HEK293T (cell line): ENCODE data around the gene DRD2.

Source experiments
- CTCF ChIA-PET: fragments of 350-600 bp; formaldehyde crosslinking; extraction: SDS; loops from one replicate; lab custom pipeline; 2021; ENCODE audit warnings: antibody characterized with exemption, inconsistent platforms; lab: Yijun Ruan, JAX
- POLR2A ChIA-PET: fragments of 350-600 bp; formaldehyde crosslinking; extraction: SDS; loops from one replicate; lab custom pipeline; 2020; ENCODE audit warnings: antibody characterized with exemption, inconsistent platforms; lab: Yijun Ruan, JAX
- DNase-seq: peaks from one replicate; pipeline ENCODE4 v3.0.0; 2012; ENCODE audit warnings: mixed read lengths; ENCODE audit errors: extremely low spot score
- ARNT ChIP-seq: fragments of 450-650 bp; IDR thresholded peaks from 2 replicates; pipeline ENCODE4 v1.6.1; 2017; ENCODE audit warnings: mild to moderate bottlenecking
- BHLHE40 ChIP-seq: fragments of 450-650 bp; IDR thresholded peaks from 2 replicates; pipeline ENCODE4 v1.6.1; 2016; ENCODE audit warnings: mild to moderate bottlenecking, moderate library complexity, borderline replicate concordance
- CTBP1 ChIP-seq: fragments of 450-650 bp; IDR thresholded peaks from 2 replicates; pipeline ENCODE4 v1.6.1; 2016; ENCODE audit warnings: borderline replicate concordance
- ELF4 ChIP-seq: fragments of 450-650 bp; IDR thresholded peaks from 2 replicates; pipeline ENCODE4 v1.6.1; 2017; ENCODE audit warnings: antibody characterized with exemption
- FOXA1 ChIP-seq: fragments of 450-650 bp; IDR thresholded peaks from 2 replicates; pipeline ENCODE4 v1.6.1; 2016; ENCODE audit warnings: mild to moderate bottlenecking
- FOXK2 ChIP-seq: fragments of 450-650 bp; IDR thresholded peaks from 2 replicates; pipeline ENCODE4 v1.6.1; 2016; ENCODE audit warnings: mild to moderate bottlenecking
- FOXM1 ChIP-seq: fragments of 450-650 bp; IDR thresholded peaks from 2 replicates; pipeline ENCODE4 v1.6.1; 2017; ENCODE audit warnings: mild to moderate bottlenecking, borderline replicate concordance
- HDGF ChIP-seq: fragments of 450-650 bp; IDR thresholded peaks from 2 replicates; pipeline ENCODE4 v1.6.1; 2017; ENCODE audit warnings: antibody characterized with exemption, borderline replicate concordance
- L3MBTL2 ChIP-seq: fragments of 450-650 bp; conservative IDR thresholded peaks from 2 replicates; pipeline ENCODE4 v1.6.1; 2016; ENCODE audit warnings: mild to moderate bottlenecking
- LEF1 ChIP-seq: fragments of 450-650 bp; IDR thresholded peaks from 2 replicates; pipeline ENCODE4 v1.6.1; 2017; ENCODE audit warnings: mild to moderate bottlenecking, borderline replicate concordance
- NFRKB ChIP-seq: fragments of 450-650 bp; IDR thresholded peaks from 2 replicates; pipeline ENCODE4 v1.6.1; 2016; ENCODE audit warnings: mild to moderate bottlenecking, moderate library complexity
- PKNOX1 ChIP-seq: fragments of 450-650 bp; IDR thresholded peaks from 2 replicates; pipeline ENCODE4 v1.6.1; 2016
- SP1 ChIP-seq: fragments of 450-650 bp; IDR thresholded peaks from 2 replicates; pipeline ENCODE4 v1.6.1; 2017
- SUZ12 ChIP-seq: fragments of 450-650 bp; IDR thresholded peaks from 2 replicates; pipeline ENCODE4 v1.6.1; 2016; ENCODE audit warnings: mild to moderate bottlenecking
- TARDBP ChIP-seq: fragments of 450-650 bp; IDR thresholded peaks from 2 replicates; pipeline ENCODE4 v1.6.1; 2016
- ZNF384 ChIP-seq: fragments of 450-650 bp; IDR thresholded peaks from 2 replicates; pipeline ENCODE4 v1.6.1; 2016

The DRD2 gene

GRCh38 chr11:113392236-113392921 lies 82.8 kb downstream of the DRD2 start:
- no peak for DNase-seq
- TF ChIP-seq LEF1 (no peak), NFRKB (no peak), SP1 (no peak), BHLHE40 (no peak), ARNT (no peak), SUZ12 (no peak), TARDBP (no peak), ELF4 (no peak), PKNOX1 (no peak), FOXM1 (no peak), FOXK2 (no peak), FOXA1 (no peak), ZNF384 (no peak), HDGF (no peak), CTBP1 (no peak), L3MBTL2 (no peak)
- ChIA-PET POLR2A (no interaction called here), CTCF (no interaction called here)

DNA sequence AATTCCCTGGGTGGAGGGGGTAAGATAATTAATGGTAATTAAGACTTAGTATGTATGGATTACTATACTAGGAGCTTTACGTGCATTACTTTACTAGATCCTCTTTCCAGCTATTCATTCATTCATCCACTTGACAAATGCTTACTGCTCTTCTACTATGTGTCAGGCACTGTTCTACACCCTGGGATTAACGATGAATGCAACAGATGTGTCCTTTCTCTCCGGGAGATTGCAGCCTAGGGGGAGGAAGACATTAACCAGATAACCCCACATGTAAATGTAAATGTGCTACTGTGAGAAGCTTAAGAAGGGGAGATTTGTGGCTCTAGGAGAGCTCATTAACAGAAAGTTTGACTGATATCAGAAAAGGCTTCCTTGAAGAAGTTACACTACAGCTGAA lies 85.9 kb downstream of the DRD2 start:
- DNase-seq = no peak
- TF ChIP-seq FOXK2 (no peak), ELF4 (no peak), HDGF (no peak), CTBP1 (no peak)
- ChIA-PET CTCF (no interaction called here), POLR2A (no interaction called here)

GRCh38 chr11:113387605-113388211 lies 87.5 kb downstream of the DRD2 start, which contains the start of gene ANKK1:
Gene ANKK1, plus strand, starts transcription at chr11:113387779. Its CDS starts 106 bp downstream, at chr11:113387885.
- CTCF ChIA-PET = no interaction called here
- POLR2A ChIA-PET = no interaction called here
- no peak for DNase-seq
- TF ChIP-seq ELF4 (no peak), L3MBTL2 (no peak), SUZ12 (no peak), TARDBP (no peak), FOXM1 (no peak), CTBP1 (no peak), FOXK2 (no peak), LEF1 (no peak), NFRKB (no peak), PKNOX1 (no peak), BHLHE40 (no peak), ARNT (no peak), HDGF (no peak)

- ChIA-PET POLR2A (no interaction called here), CTCF (no interaction called here)
- TF ChIP-seq HDGF (no peak), L3MBTL2 (no peak), FOXA1 (no peak), ZNF384 (no peak), FOXM1 (no peak), TARDBP (no peak), FOXK2 (no peak), NFRKB (no peak), SUZ12 (no peak), ARNT (no peak), ELF4 (no peak), SP1 (no peak), BHLHE40 (no peak), LEF1 (no peak), CTBP1 (no peak), PKNOX1 (no peak)
- DNase-seq = no peak
These were observed 88.3 kb downstream of the DRD2 start for GRCh38 chr11:113386866-113387265.

DNA sequence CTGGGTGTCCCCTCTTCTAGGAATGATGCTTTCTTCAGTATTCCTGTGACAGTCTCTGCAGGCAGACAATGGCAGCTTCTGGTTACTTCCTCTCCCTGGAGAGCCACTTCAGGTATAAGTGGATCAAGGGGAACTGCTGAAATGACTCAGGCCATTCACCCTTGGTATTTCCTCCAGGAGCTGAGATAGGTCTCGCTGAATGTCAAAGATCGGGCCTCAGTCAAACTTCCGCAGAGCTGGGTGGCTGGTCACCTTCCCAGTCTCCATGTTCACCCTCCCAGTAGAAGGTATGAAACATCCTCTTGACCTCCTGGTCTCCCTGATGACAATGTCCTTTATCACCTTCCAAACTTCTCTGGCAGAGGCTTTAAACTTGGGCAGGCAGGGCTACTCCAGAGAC lies 89.4 kb downstream of the DRD2 start:
- DNase-seq = no peak
- ChIA-PET POLR2A (no interaction called here), CTCF (no interaction called here)

DNA sequence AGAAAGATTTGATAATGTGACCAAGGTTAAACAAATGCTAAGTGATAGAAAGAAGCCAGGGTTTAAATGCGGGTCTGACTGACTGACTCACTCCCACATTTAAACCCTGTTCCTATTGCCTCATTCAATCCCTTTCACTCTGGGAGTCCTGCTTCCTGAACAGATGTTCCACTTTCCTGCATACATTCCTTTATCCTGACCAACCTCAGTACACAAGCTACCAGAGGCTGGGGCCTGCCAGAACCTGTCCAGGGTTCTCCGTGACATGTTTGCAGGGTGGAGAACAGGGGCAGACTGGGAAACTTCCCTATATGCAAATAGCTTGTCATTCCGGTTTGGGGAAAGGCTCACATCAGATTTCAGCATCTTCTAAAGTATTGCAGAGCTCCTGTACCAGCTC lies 90.6 kb downstream of the DRD2 start:
- ChIA-PET POLR2A (no interaction called here), CTCF (interaction anchor here (0.7 kb wide), 1 partner anchor 829 kb away, joined by 3 read pairs; no protein-coding TSS in a partner anchor)
- TF ChIP-seq BHLHE40 (no peak), TARDBP (no peak), SUZ12 (no peak), SP1 (no peak)
- no peak for DNase-seq

More for the DNA sequence above, 89.4 kb downstream of the DRD2 start:
- TF ChIP-seq HDGF (no peak), SP1 (no peak), L3MBTL2 (no peak), TARDBP (no peak), LEF1 (no peak)
